GM19099 (cell line): ENCODE measurements around the gene MCCC1.

ENCODE experiments used
- POLR2A ChIP-seq: IDR thresholded peaks from 3 replicates; pipeline ENCODE4 v1.6.1; 2011; ENCODE audit warnings: low read depth; ENCODE audit not compliant: insufficient read length; ENCODE audit errors: extremely low read depth

MCCC1 gene

DNA sequence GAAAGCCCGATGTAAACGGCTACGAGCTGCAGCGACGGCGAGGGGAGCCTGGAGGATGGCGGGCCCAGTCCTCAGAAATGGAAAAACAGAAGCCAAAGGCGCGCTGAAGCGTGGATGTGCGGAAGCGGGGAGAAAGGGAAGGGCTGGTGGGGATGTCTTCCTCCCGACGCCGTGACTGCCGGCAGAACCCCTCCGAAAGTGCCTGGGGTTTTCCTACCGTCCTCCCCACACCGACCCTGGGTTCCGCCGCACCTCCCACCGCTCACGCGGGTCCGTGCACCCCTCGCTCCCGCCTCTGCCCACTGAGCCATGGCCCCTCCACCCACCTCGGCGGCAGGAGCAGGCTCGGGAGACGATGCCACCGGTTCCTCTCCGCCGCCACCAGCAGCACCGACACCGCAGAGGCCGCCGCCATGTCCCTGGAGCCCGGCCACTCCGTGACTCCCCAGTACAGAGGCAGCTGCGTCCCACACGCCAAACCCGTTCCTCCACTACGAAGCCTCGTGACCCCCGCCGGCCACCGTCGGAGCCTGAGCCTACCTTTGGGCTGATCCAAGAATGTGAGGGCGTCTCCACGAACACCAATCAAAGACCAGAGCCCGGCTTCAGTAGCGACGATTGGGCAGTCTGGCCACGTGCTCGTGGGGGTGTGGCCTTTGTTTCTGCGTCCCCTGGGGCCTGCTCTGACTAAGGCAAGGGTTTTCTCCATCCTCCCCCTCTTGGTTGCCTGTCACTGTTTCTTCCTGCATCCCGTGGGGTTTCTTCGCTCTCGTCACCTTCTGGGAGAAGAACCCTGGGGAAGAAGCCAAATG lies at the start of gene MCCC1:
Gene MCCC1 (minus strand): TSS at position 471 of the 812 bp plus-strand sequence. CDS start 56 bp downstream, at position 415.
- peak; percentile 83 for TF ChIP-seq POLR2A

- no peak for TF ChIP-seq POLR2A
These were observed 48.8 kb upstream of the MCCC1 start for GRCh38 chr3:183148056-183148455.

DNA sequence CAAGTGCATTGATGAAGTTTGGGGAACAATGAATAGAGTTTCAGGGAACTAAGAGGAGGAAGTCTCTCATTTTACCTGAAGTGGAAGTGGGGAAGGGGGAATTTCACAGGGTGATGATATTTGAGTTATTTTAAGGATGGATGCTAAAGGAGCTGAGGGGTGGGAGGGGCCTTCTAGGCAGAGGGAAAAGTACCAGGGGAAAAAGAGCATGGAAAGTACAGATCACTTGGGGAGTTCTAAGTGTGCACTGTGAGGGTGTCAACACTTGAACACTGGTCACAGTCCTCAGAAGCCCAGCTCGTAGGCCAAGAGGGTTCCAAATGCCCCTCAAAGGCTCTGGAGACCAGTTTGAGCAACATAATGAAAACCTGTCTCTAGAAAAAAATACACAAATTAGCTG lies 45.1 kb upstream of the MCCC1 start:
- TF ChIP-seq POLR2A: no peak

- TF ChIP-seq POLR2A: no peak
These were observed 42.9 kb upstream of the MCCC1 start for GRCh38 chr3:183142199-183142598.

DNA sequence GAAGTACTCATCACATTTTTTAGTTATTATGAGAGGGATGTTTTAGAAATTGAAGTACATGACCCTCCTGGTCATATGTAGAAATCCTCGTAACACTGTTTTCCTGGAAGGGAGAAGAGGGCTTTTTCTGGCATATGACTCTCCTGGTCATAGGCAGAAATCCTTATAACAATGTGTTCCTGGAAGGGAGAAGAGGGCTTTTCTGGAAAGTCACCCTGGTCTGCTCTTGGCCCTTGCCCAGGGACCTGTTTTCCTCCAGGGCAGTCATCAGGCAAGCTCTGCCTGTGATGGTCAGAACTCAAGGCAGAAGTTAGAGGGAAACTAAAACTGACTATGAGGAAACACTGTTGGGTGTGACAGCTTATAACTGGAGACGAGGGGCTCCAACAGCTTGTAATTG lies 35.5 kb upstream of the MCCC1 start:
- TF ChIP-seq POLR2A: no peak

DNA sequence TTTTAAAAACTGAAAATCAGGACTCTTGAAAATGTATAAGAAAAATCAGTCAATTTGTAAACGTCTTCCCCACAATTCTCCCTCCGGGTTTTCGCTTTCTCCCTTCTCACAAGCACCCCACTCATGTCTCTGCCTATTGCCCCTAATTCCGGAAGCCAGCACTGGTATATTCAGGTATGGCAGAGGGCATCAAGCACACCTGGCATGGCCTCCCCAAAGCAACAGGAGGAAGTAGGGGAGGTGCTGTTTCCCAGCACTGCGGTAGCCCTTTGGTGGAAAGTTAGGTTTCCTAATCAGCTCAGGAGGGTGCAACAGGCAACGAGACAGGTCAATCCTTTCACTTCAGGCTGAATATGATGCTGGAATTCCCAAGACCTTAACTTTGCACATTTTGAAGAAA lies 33.1 kb upstream of the MCCC1 start:
- no peak for TF ChIP-seq POLR2A

GRCh38 chr3:183131735-183132134 lies 32.4 kb upstream of the MCCC1 start:
- TF ChIP-seq POLR2A: no peak

GRCh38 chr3:183131186-183131725 lies 32.0 kb upstream of the MCCC1 start:
- no peak for TF ChIP-seq POLR2A

GRCh38 chr3:183129243-183129642 lies 29.9 kb upstream of the MCCC1 start:
- no peak for TF ChIP-seq POLR2A

GRCh38 chr3:183128709-183129108 lies 29.4 kb upstream of the MCCC1 start:
- no peak for TF ChIP-seq POLR2A

GRCh38 chr3:183123891-183124290 lies 24.6 kb upstream of the MCCC1 start:
- no peak for TF ChIP-seq POLR2A

DNA sequence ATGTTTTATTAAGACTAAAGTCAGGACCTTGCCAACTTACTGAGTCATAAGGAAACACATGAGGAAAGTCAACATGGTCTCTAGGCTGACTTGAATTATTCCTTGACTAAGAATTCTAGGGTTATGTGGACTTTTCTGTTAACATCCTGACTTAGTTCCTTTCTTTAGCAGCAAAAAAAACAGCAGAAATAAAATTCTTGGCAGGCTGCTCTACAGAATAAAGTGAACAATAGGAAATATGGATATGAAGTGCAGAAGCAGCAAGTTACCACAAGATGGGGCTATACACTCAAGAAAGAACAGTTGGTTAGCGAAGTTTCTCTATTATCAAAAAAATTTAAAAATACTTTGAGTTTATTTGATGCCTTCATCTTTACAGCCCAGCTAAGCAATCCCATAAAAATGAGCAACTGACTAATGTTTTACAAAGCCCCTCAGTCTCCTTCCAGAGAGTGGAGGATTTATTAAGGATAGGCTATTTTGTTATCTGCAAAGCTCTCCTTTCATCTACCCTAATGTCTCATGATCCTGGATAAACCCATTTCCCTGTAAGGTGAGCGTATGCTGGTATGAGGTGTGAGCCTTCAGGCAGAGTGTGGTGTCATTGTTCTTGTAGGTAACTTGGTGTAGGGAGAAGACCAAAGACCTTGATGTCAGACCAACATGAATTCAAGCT lies 23.1 kb upstream of the MCCC1 start:
- TF ChIP-seq POLR2A: no peak

DNA sequence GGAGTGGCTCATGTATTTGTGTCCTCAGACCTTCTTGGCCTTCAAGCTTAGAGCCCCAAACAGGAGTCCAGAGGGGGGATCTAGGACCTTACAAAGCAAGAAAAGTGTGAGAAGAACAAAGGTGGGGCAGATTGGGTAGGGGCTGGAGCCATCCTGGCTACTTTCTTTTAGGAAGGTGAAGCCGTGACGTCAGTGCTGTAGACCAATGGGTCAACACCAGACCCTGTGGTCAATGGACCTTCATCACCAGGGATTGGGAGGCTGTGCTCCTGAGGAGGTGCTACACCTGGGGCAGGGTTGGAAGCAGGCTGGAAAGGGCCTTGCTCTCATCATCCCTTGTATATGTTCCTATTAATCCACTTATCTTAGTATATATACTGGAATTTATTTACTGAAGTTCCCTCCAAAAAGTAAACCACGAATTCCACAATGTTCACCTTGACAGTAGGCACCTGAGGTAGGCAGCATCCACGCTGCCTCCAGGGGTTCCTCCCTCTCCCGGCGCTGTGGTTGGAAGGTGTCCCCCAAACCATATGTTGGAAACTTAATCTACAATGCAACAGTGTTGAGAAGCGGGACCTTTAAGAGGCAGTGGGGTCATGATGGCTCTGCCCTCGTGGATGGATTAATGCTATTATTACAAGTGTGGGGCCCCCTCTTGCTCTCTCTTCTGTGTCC lies 21.4 kb upstream of the MCCC1 start:
- no peak for TF ChIP-seq POLR2A

GRCh38 chr3:183117056-183117455 lies 17.8 kb upstream of the MCCC1 start:
- TF ChIP-seq POLR2A: no peak

- TF ChIP-seq POLR2A: no peak
These were observed 16.8 kb upstream of the MCCC1 start for GRCh38 chr3:183116025-183116614.
